ENCODE results near the gene DYNC1LI1. TPM values are rescaled to one million over a fixed set of nuclear protein-coding genes. Genes with fewer than 3 reads are reported as not detected.

DYNC1LI1 gene
- total and polyA plus RNA-seq, 2 experiments from 2014 or later, result 40.8 to 56.4 TPM

GRCh38 chr3:32568953-32569352 lies 1.7 kb downstream of the DYNC1LI1 start:
- Histone ChIP-seq H2AFZ (no peak overlapping the region), H3K9me2 (replicated peaks; ENCODE audit: insufficient read depth) (no peaks in the 10 kb centered on the region), H3K4me1 (ENCODE audit: insufficient read depth) (peaks cover 17% of the 10 kb centered on the region), H3K9me3 (ENCODE audit: low read depth) (no peaks in the 10 kb centered on the region), H3K79me2 (peaks cover 61% of the 10 kb centered on the region), H3K4me2 (peak overlapping the region; percentile 80), H4K20me1 (ENCODE audit: insufficient read depth, poor library complexity, severe bottlenecking) (peaks cover 22% of the 10 kb centered on the region), H3K36me3 (replicated peaks; ENCODE audit: insufficient read depth, low read depth) (no peaks in the 10 kb centered on the region), H3K4me3 (peak overlapping the region; percentile 90), H3K27ac (no peak overlapping the region), H3K27me3 (no peaks in the 10 kb centered on the region)
- WGBS (ENCODE audit: low lambda C conversion rate, missing lambda C conversion rate), result 92% methylated on average over 2 of the region's 2 CpGs
- no peak for DNase-seq (ENCODE audit: low spot score)
- TF ChIP-seq EZH2phosphoT487 (IDR thresholded peaks at IDR 0.05; ENCODE audit: low read depth, severe bottlenecking, unreplicated experiment), result no peak
- TF ChIP-seq, protein P1, sequence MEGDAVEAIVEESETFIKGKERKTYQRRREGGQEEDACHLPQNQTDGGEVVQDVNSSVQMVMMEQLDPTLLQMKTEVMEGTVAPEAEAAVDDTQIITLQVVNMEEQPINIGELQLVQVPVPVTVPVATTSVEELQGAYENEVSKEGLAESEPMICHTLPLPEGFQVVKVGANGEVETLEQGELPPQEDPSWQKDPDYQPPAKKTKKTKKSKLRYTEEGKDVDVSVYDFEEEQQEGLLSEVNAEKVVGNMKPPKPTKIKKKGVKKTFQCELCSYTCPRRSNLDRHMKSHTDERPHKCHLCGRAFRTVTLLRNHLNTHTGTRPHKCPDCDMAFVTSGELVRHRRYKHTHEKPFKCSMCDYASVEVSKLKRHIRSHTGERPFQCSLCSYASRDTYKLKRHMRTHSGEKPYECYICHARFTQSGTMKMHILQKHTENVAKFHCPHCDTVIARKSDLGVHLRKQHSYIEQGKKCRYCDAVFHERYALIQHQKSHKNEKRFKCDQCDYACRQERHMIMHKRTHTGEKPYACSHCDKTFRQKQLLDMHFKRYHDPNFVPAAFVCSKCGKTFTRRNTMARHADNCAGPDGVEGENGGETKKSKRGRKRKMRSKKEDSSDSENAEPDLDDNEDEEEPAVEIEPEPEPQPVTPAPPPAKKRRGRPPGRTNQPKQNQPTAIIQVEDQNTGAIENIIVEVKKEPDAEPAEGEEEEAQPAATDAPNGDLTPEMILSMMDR (IDR thresholded peaks at IDR 0.05; ENCODE audit: poor library complexity), result no peak
- no peak for TF ChIP-seq EZH2 (IDR thresholded peaks at IDR 0.05; ENCODE audit: borderline replicate concordance)

- H3K4me3 ChIP-seq, result no peak overlapping the region
- H3K27me3 ChIP-seq, result no peaks in the 10 kb centered on the region
- no peak overlapping the region for H3K4me2 ChIP-seq
- TF ChIP-seq, protein P1 (IDR thresholded peaks at IDR 0.05; ENCODE audit: poor library complexity), result no peak
- no peak for TF ChIP-seq EZH2 (IDR thresholded peaks at IDR 0.05; ENCODE audit: borderline replicate concordance)
- TF ChIP-seq EZH2phosphoT487 (IDR thresholded peaks at IDR 0.05; ENCODE audit: low read depth, severe bottlenecking, unreplicated experiment), result no peak
- H2AFZ ChIP-seq, result no peak overlapping the region
- H3K9me3 ChIP-seq (ENCODE audit: low read depth), result no peaks in the 10 kb centered on the region
- H3K36me3 ChIP-seq (replicated peaks; ENCODE audit: insufficient read depth, low read depth), result no peaks in the 10 kb centered on the region
- WGBS (ENCODE audit: low lambda C conversion rate, missing lambda C conversion rate), result 100% methylated on average over 1 of the region's 1 CpG
- H4K20me1 ChIP-seq (ENCODE audit: insufficient read depth, poor library complexity, severe bottlenecking), result peaks cover 21% of the 10 kb centered on the region
- no peak overlapping the region for H3K27ac ChIP-seq
- peaks cover 100% of the 10 kb centered on the region for H3K79me2 ChIP-seq
- peaks cover 8% of the 10 kb centered on the region for H3K4me1 ChIP-seq (ENCODE audit: insufficient read depth)
- H3K9me2 ChIP-seq (replicated peaks; ENCODE audit: insufficient read depth), result no peaks in the 10 kb centered on the region
- DNase-seq (ENCODE audit: low spot score), result no peak
Observed at GRCh38 chr3:32564195-32564594, 6.5 kb downstream of the DYNC1LI1 start.

GRCh38 chr3:32562640-32563039 lies 8.0 kb downstream of the DYNC1LI1 start:
- H3K79me2 ChIP-seq, result peaks cover 100% of the 10 kb centered on the region
- TF ChIP-seq EZH2 (IDR thresholded peaks at IDR 0.05; ENCODE audit: borderline replicate concordance), result no peak
- TF ChIP-seq EZH2phosphoT487 (IDR thresholded peaks at IDR 0.05; ENCODE audit: low read depth, severe bottlenecking, unreplicated experiment), result no peak
- TF ChIP-seq, protein P1 (IDR thresholded peaks at IDR 0.05; ENCODE audit: poor library complexity), result no peak
- H2AFZ ChIP-seq, result no peak overlapping the region
- no peaks in the 10 kb centered on the region for H3K36me3 ChIP-seq (replicated peaks; ENCODE audit: insufficient read depth, low read depth)
- no peak overlapping the region for H3K27ac ChIP-seq
- no peaks in the 10 kb centered on the region for H3K4me1 ChIP-seq (ENCODE audit: insufficient read depth)
- H3K9me3 ChIP-seq (ENCODE audit: low read depth), result no peaks in the 10 kb centered on the region
- H3K4me2 ChIP-seq, result no peak overlapping the region
- peaks cover 13% of the 10 kb centered on the region for H4K20me1 ChIP-seq (ENCODE audit: insufficient read depth, poor library complexity, severe bottlenecking)
- H3K27me3 ChIP-seq, result no peaks in the 10 kb centered on the region
- DNase-seq (ENCODE audit: low spot score), result no peak
- 95% methylated on average over 7 of the region's 7 CpGs for WGBS (ENCODE audit: low lambda C conversion rate, missing lambda C conversion rate)
- no peaks in the 10 kb centered on the region for H3K9me2 ChIP-seq (replicated peaks; ENCODE audit: insufficient read depth)
- H3K4me3 ChIP-seq, result no peak overlapping the region

Data from hepatocyte (in vitro differentiated cells).